GM19452 (cell line): Measurements from ENCODE around the gene WRAP53.
A peak's percentile ranks its signal among the peaks of the same experiment; 100 is the strongest.
"Not testable (repeated sequence)": the region's sequence is repeated elsewhere in the genome, so short reads cannot be mapped to it uniquely, and the experiment has no call there.

Experiments
- ATAC-seq: cut with Tn5 transposase; IDR thresholded peaks from one replicate; pipeline ENCODE4 v1.9.1; 2021; ENCODE audit not compliant: unreplicated experiment

WRAP53 gene

DNA sequence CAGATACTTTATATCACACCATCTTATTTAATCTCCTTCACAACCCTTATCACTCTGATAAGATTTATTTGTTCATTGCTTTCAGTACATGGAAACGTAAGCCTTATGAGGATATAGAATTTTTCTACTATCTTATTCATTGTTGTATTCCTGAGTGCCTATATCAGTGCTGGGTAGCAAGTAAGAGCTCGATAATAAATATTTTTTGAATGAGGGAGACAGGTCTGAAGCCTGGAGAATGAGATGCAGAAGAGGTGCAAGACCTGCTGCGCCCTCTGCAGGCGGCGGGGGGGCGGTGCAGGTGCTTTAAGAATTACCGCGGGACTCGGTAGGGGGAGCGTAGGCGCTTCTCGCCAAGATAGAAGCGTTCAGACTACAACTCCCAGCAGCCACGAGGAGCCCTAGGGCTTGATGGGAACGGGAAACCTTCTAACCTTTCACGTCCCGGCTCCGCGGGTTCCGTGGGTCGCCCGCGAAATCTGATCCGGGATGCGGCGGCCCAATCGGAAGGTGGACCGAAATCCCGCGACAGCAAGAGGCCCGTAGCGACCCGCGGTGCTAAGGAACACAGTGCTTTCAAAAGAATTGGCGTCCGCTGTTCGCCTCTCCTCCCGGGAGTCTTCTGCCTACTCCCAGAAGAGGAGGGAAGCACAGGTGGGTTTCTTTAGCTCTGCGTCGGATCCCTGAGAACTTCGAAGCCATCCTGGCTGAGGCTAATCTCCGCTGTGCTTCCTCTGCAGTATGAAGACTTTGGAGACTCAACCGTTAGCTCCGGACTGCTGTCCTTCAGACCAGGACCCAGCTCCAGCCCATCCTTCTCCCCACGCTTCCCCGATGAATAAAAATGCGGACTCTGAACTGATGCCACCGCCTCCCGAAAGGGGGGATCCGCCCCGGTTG, at the start of gene WRAP53:
WRAP53 (plus strand) TSS at position 570 of the 900 bp plus-strand sequence; CDS start at position 742, 172 bp downstream.
- ATAC-seq, result peak; percentile 71

DNA sequence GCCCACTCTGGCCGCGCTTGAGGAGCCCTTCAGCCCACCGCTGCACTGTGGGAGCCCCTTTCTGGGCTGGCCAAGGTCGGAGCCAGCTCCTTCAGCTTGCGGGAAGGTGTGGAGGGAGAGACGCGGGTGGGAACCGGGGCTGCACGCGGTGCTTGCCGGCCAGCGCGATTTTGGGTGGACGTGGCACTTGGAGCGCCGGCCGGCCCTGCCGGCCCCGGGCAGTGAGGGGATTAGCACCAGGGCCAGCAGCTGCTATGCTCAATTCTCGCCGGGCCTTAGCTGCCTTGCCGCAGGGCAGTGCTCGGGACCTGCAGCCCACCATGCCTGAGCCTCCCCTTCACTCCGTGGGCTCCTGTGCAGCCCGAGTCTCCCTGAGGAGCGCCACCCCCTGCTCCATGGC, 47.5 kb upstream of the WRAP53 start:
- no peak for ATAC-seq

- not testable (repeated sequence) for ATAC-seq
These were observed 46.6 kb upstream of the WRAP53 start for GRCh38 chr17:7641635-7642034.

DNA sequence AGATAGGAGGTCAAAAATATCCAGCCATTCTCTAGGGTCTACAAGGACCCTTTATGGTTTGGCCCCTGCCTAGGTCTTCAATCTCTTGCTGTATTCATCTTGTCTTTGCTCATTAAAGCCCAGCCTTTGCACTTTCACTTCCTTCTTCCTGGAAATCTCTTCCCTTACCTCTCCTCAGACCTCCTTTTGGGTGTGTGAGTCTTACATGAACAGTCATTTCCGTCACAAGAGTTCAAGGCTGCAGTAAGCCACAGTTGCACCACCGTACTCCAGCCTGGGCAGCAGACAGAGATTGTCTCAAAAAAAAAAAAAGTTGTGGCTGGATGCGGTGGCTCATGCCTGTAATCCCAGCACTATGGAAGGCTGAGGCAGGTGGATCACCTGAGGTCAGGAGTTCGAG, 43.5 kb upstream of the WRAP53 start:
- no peak for ATAC-seq

DNA sequence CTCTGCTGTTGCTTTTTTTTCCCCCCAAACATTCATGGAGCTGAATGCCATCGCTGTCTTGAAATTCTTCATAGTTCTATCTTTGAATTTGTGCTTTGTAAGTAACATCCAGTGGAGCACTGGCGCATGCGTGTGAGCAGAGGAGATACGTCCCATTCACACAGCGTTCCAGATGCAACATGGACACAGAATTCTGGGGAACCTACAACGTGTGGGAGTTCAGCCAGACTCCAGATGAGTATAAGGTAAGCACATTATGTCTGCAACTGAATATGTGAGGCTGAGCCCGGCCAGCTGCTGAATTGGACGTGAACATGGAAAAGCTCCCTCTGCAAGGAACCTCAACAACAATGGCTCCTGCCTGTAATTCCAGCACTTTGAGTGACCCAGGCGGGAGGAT, 41.8 kb upstream of the WRAP53 start:
- ATAC-seq, result no peak

DNA sequence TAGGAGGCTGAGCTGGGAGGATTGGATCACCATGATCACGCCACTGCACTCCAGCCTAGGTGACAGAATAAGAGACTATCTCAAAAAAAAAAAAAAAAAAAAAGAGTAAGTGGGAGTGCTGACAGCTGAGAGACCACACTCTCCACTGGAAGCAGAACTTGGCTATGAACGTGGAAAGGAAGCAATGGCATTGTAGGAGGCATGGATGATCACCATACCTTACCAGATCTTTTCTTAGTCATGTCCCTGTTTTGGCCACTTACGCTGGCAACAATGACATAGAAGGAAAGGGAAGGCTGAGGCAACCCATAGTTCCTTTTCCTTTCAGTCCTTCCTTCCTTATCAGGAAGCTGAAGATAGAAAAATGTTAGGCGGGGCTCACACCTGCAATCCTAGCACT, 41.3 kb upstream of the WRAP53 start:
- no peak for ATAC-seq

- ATAC-seq, result no peak
These were observed 37.7 kb upstream of the WRAP53 start, which contains the start of gene ATP1B2 for GRCh38 chr17:7650509-7651096. ATP1B2 (plus strand) TSS chr17:7650926; CDS start chr17:7651519, 593 bp downstream.

DNA sequence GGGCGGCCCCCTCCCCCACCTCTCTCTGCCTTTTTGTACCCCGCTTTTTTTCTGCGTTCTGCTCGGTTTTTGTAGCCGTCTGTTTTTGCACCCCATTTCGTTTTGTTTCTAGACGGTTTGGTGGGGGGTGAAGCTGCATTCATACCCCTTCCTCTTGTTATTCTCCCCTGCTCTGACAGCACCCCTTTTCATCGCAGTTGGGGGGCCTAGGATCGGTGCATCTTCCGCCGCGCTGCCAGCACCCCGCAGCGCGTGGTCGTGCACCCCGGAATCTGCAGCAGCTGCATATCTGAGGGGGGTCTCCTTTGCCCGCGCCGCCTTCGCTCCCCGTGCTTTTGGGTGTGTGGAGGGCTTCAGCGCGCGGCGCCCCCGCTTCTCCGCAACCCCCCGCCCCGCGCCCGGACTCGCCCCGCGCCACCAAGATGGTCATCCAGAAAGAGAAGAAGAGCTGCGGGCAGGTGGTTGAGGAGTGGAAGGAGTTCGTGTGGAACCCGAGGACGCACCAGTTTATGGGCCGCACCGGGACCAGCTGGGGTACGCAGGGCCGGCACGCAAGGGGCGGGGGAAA, 37.1 kb upstream of the WRAP53 start:
- no peak for ATAC-seq

DNA sequence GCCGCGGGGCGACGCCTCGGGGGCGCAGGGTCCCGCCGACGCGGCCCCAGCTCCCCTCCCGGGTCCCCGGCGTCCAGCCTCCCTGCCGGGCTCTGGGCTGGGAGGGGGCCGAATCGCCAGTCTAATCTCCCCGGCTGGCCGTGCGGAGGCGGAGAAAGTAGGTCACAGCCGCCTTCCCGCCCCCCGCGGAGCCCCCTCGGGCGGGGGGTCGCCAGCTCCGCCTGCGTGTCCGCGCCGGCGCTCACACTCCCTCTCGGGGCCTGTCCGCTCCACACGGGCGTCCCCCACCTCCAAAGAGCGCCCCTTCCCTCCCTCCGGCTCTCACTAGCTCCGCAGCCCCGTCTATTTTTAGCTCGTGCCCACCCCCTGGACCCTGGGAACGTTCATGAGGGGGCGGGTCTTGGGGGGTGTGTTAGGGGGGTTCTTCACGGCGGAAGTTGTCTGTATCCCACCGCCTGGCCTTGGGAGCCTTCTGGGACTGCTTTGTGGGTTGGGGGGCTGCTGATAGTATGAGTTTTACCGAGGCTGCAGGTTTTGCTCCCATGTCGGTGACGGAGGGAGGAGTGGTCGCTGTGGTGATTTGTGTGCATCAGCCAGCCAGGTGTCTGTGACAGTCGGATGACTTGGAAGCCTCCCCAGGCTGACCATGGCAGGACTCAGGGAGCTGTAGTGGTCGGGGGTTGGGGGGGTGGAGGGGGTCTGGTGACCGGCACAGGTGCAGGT, 36.5 kb upstream of the WRAP53 start:
- ATAC-seq, result no peak

DNA sequence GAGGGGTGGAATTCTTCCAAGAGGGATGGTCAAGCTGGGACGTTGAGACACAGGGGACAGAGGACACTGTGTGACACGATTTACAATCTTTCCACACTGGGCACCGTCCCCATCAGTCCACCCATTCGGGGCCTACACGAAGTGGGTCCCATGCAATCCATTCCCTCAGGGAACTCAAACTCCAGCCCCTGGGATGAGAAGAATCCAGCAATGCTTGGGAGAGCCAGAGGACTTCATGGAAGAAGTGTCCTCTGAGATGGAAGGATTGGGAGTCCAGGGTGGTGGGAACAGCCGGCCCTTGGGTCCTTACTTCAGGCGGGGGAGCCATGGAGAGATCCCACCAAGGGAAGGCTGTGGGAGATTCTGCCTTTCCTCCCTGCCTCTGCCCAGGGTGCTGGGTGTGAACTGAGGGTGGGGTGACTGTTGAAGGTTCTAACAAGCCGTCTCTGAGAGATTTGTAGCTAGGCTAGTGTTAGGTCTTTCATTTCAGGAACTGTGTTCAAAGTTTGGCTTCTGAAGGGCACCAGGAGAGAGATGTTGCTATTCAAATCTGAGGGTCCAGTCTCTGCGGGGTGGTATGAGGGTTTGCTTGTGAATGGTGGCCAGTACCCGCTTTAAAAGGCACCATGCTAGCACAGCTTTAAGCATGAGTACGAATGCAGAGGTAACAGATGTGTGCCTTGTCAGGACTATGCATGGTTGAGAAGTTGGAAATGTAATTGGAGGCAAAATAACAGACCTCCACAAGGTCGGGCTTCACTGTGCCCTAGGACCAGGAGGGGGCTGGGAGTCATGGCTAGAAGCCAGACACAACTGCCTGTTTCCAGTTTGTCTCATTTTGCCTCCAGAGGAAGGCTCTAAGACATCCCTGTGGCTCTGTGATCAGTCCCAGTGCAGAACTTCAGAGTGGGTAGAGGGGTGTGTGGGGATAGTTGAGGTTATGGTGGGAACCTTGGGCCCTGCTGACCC, 35.6 kb upstream of the WRAP53 start:
- no peak for ATAC-seq

GRCh38 chr17:7654832-7655540, 33.3 kb upstream of the WRAP53 start:
- ATAC-seq, result no peak

DNA sequence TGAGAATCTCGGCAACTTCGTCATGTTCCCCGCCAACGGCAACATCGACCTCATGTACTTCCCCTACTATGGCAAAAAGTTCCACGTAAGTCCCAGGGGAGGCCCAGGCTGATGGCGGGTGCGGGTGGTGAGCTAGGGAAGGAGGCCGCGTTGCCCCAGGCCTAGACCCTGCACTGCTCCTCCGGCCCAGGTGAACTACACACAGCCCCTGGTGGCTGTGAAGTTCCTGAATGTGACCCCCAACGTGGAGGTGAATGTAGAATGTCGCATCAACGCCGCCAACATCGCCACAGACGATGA, 32.8 kb upstream of the WRAP53 start:
- ATAC-seq, result no peak

DNA sequence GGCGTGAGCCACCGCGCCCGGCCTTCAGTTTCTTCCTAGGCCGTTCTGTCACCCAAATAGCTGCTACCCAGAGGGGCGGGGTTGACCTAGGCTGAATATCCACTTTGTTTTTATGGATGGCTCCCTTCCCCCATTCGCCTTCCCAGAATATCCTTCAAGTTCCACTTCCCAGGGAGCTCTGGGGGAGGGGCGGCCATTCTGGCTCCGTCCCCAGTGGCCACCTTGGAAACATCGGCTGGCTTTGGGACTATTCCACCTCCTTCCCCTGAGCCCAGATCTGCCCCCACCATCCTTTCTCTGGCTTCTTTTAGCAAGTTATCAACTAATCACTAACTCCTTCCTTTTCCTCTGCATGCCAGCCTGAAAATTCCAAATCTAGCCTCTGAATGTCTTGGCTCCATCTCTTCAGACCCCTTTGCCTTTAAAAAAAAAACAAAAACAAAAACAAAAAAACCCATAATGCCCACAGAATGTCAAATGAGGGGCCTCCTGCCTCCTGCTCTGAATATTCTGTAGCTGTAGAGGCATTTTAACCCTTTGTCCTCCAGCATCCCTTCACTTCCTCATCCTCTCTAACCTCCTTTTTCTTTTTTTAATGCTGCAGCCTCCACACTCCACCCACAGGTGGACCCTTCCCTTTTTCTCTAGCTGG, 31.2 kb upstream of the WRAP53 start:
- no peak for ATAC-seq

DNA sequence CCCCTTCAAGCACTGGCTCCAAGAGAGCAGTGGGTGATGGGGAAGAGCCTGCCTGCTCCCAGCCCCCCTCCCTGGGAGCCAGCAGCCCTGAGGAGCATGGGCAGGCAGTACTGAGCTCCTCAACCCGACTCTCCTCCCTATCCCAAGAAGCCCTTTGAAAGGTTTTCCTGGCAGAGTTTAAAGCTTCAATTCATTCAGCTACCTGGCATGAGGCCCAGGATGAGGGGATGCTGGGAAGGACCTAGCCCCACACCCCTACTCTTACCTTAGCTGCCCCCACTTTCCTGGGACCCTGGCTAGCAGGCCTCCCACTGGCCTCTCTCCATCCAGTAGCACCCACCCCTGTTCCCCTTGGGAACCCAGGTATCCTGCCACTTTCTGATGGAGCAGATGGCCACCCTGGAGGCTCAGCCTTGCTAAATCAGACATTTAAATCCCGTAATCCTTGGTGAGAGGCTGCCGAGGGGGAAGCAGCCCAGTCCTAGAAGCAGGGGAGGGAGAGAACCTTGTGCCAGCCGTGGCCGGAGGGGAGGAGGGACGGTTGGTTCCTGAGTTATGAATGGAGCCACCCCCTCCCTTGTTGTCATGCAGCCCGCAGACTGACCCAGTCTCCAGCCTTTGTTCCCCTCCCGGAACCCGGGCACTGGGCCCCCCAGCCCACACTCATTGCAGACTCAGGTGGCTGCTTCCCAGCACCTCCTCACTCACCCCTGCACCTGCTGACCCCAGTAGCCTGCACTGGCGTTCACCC, 20.4 kb upstream of the WRAP53 start:
- no peak for ATAC-seq

- no peak for ATAC-seq
These were observed 19.8 kb upstream of the WRAP53 start for GRCh38 chr17:7668482-7668881.

- no peak for ATAC-seq
These were observed 15.0 kb upstream of the WRAP53 start for GRCh38 chr17:7673239-7673638.

- ATAC-seq, result no peak
These were observed 13.3 kb upstream of the WRAP53 start for GRCh38 chr17:7674934-7675333.

DNA sequence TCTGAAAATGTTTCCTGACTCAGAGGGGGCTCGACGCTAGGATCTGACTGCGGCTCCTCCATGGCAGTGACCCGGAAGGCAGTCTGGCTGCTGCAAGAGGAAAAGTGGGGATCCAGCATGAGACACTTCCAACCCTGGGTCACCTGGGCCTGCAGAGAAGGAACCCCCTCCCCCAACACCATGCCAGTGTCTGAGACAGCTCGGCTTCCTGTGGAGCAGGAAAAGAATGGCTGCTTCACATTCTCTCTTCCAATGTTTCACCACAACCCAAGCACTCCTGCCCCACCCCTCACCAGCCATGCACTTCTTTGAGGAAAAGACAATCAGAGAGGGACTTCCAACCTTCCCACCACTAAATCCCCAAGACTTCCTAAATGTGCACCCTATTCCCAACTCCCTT, 11.7 kb upstream of the WRAP53 start:
- no peak for ATAC-seq
